WTC11 (cell line): ENCODE results near the gene PSD2. TPM values are rescaled to one million over a fixed set of nuclear protein-coding genes. Genes with fewer than 3 reads are reported as not detected.

Experiments
- ATAC-seq: fragments of 200-7000 bp; cut with Tn5 transposase; 2 replicates; pipeline ENCODE4 v1.10.0; 2021; ENCODE audit warnings: mild to moderate bottlenecking, moderate library complexity
- CTCF ChIA-PET: fragments of 300-600 bp; sonication (Branson Sonifier 250); formaldehyde crosslinking; loops from one replicate; lab custom pipeline; 2021; ENCODE audit warnings: antibody characterized with exemption; lab: Charles Lee
- POLR2A ChIA-PET: fragments of 350-600 bp; sonication (Branson Sonifier 250); formaldehyde crosslinking; loops from one replicate; lab custom pipeline; 2021; ENCODE audit warnings: antibody characterized with exemption; lab: Charles Lee
- DNase-seq: peaks from one replicate; pipeline ENCODE4 v3.0.0; 2021; ENCODE audit warnings: low spot score
- H3K27ac Mint-ChIP-seq: 2 replicates; pipeline ENCODE4 v1.8.0; 2021; ENCODE audit warnings: mixed read lengths
- H3K27me3 Mint-ChIP-seq: 2 replicates; pipeline ENCODE4 v1.8.0; 2021; ENCODE audit warnings: low read depth, mild to moderate bottlenecking, moderate library complexity, mixed read lengths
- H3K36me3 Mint-ChIP-seq: 2 replicates; pipeline ENCODE4 v1.8.0; 2021; ENCODE audit warnings: mixed read lengths
- H3K4me1 Mint-ChIP-seq: 2 replicates; pipeline ENCODE4 v1.8.0; 2022; ENCODE audit warnings: mixed read lengths
- H3K4me3 Mint-ChIP-seq: 2 replicates; pipeline ENCODE4 v1.8.0; 2021; ENCODE audit warnings: mild to moderate bottlenecking, moderate library complexity, mixed read lengths
- H3K9me3 Mint-ChIP-seq: 2 replicates; pipeline ENCODE4 v1.8.0; 2021; ENCODE audit warnings: mixed read lengths
- EMX1 ChIP-seq: fragments of 250-450 bp; sonication (Bioruptor Pico); IDR thresholded peaks from 2 replicates; pipeline ENCODE4 v1.8.0; 2021; ENCODE audit warnings: mild to moderate bottlenecking
- MYBL2 ChIP-seq: sonication (generic); formaldehyde crosslinking; IDR thresholded peaks from 2 replicates; pipeline ENCODE4 v1.8.1; 2023; ENCODE audit warnings: mild to moderate bottlenecking, moderate library complexity, missing genetic modification reagents
- RORB ChIP-seq: fragments of 250-450 bp; sonication (Bioruptor Pico); IDR thresholded peaks from 2 replicates; pipeline ENCODE4 v1.9.0; 2021; ENCODE audit warnings: mild to moderate bottlenecking
- SMAD3 ChIP-seq: sonication (generic); formaldehyde crosslinking; IDR thresholded peaks from 2 replicates; pipeline ENCODE4 v1.8.0; 2022; ENCODE audit warnings: missing genetic modification reagents, mild to moderate bottlenecking, borderline replicate concordance
- TP53 ChIP-seq: sonication (generic); formaldehyde crosslinking; IDR thresholded peaks from 2 replicates; pipeline ENCODE4 v1.8.1; 2023; ENCODE audit warnings: mild to moderate bottlenecking, missing genetic modification reagents
- ZBTB43 ChIP-seq: sonication (generic); formaldehyde crosslinking; IDR thresholded peaks from 2 replicates; pipeline ENCODE4 v1.8.1; 2023; ENCODE audit warnings: mild to moderate bottlenecking, missing genetic modification reagents
- ZNF281 ChIP-seq: sonication (generic); formaldehyde crosslinking; IDR thresholded peaks from 2 replicates; pipeline ENCODE4 v1.8.0; 2023; ENCODE audit warnings: mild to moderate bottlenecking, missing genetic modification reagents
- total RNA-seq: library from RNA; stranded (reverse); gene quantifications from 3 replicates; pipeline ENCODE4 v1.2.3, GENCODE V29; 2021
- TF ChIP-seq, protein P1 (sequence below): sonication (generic); formaldehyde crosslinking; IDR thresholded peaks from 2 replicates; pipeline ENCODE4 v1.8.1; 2022; ENCODE audit warnings: low read depth, mild to moderate bottlenecking, moderate library complexity, missing genetic modification reagents, borderline replicate concordance
- TF ChIP-seq, protein P2 (sequence below): sonication (generic); formaldehyde crosslinking; IDR thresholded peaks from 2 replicates; pipeline ENCODE4 v1.8.0; 2022; ENCODE audit warnings: mild to moderate bottlenecking, missing genetic modification reagents
- TF ChIP-seq, protein P3 (sequence below): fragments of 250-450 bp; sonication (Bioruptor Pico); IDR thresholded peaks from 2 replicates; pipeline ENCODE4 v1.9.0; 2021; ENCODE audit warnings: mild to moderate bottlenecking, borderline replicate concordance

Gene PSD2
- total RNA-seq, 1 experiment from 2014 or later: 0.57 TPM

DNA sequence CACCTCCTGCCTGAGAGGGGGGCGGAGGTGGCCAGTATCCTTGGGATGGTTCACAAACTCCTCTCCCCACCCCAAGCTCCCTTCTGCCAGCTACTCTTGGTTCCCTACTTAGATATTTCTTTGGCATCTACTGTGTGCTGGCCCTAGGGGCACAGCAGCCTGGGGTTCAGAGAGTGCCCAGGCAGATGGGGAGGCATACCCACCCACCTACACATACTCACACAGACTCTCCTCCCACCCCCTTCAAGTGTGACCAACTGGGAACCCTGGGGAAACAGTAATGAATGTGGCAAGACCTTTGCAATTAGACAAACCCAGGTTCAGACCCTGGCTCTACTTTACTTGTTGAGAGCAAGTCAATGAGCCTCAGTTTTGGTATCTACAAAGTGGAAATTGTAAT lies 44.4 kb upstream of the PSD2 start:
- ChIA-PET POLR2A (no interaction called here), CTCF (interaction anchor here (1.2 to 9.7 kb wide), 2 partner anchors 14 to 115 kb away, joined by 3 to 99 read pairs; no protein-coding TSS in a partner anchor)

More for the DNA sequence above, 44.4 kb upstream of the PSD2 start:
- ATAC-seq: no peak
- DNase-seq: no peak
- Mint-ChIP-seq H3K4me1 (peaks cover 28% of the 10 kb centered on the region), H3K4me3 (no peak overlapping the region), H3K9me3 (no peaks in the 10 kb centered on the region), H3K36me3 (no peaks in the 10 kb centered on the region), H3K27me3 (peaks cover 96% of the 10 kb centered on the region), H3K27ac (no peak overlapping the region)
- TF ChIP-seq, protein P1, sequence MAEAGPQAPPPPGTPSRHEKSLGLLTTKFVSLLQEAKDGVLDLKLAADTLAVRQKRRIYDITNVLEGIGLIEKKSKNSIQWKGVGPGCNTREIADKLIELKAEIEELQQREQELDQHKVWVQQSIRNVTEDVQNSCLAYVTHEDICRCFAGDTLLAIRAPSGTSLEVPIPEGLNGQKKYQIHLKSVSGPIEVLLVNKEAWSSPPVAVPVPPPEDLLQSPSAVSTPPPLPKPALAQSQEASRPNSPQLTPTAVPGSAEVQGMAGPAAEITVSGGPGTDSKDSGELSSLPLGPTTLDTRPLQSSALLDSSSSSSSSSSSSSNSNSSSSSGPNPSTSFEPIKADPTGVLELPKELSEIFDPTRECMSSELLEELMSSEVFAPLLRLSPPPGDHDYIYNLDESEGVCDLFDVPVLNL: no peak
- TF ChIP-seq SMAD3 (CRISPR knock-in tag) (no peak), ZNF281 (CRISPR knock-in tag) (no peak), RORB (CRISPR knock-in tag) (no peak), ZBTB43 (CRISPR knock-in tag) (no peak), TP53 (CRISPR knock-in tag) (no peak), MYBL2 (CRISPR knock-in tag) (no peak), EMX1 (no peak)
- TF ChIP-seq, protein P2, sequence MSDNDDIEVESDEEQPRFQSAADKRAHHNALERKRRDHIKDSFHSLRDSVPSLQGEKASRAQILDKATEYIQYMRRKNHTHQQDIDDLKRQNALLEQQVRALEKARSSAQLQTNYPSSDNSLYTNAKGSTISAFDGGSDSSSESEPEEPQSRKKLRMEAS (CRISPR knock-in tag): no peak
- TF ChIP-seq, protein P3, sequence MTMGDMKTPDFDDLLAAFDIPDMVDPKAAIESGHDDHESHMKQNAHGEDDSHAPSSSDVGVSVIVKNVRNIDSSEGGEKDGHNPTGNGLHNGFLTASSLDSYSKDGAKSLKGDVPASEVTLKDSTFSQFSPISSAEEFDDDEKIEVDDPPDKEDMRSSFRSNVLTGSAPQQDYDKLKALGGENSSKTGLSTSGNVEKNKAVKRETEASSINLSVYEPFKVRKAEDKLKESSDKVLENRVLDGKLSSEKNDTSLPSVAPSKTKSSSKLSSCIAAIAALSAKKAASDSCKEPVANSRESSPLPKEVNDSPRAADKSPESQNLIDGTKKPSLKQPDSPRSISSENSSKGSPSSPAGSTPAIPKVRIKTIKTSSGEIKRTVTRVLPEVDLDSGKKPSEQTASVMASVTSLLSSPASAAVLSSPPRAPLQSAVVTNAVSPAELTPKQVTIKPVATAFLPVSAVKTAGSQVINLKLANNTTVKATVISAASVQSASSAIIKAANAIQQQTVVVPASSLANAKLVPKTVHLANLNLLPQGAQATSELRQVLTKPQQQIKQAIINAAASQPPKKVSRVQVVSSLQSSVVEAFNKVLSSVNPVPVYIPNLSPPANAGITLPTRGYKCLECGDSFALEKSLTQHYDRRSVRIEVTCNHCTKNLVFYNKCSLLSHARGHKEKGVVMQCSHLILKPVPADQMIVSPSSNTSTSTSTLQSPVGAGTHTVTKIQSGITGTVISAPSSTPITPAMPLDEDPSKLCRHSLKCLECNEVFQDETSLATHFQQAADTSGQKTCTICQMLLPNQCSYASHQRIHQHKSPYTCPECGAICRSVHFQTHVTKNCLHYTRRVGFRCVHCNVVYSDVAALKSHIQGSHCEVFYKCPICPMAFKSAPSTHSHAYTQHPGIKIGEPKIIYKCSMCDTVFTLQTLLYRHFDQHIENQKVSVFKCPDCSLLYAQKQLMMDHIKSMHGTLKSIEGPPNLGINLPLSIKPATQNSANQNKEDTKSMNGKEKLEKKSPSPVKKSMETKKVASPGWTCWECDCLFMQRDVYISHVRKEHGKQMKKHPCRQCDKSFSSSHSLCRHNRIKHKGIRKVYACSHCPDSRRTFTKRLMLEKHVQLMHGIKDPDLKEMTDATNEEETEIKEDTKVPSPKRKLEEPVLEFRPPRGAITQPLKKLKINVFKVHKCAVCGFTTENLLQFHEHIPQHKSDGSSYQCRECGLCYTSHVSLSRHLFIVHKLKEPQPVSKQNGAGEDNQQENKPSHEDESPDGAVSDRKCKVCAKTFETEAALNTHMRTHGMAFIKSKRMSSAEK (CRISPR knock-in tag): no peak
